ENCODE data around the gene TAF11. TPM values are rescaled to one million over a fixed set of nuclear protein-coding genes. Genes with fewer than 3 reads are reported as not detected.

Gene TAF11
- total and polyA plus RNA-seq, 2 of the 8 experiments (the other 6 are each of a cell fraction or from before 2014, with no cell fraction given) = 38.2 to 48.6 TPM

DNA sequence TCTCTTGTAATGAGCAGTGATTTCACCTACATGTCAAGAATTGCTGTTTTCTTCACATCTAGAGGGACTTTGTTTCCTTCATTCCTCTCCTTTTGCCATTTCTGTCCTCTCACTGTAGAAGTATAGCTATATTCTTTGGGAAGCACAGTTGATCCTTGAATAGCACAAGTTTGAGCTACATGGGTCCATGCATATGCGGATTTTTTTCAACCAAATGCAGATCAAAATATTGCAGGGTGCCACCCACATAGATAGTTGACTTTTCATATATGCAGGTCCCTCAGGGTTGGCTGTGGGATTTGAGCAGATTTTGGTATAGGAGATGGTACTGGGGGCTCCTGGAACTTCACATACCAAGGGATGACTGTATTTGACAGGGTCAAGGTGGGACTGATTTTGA is 54.9 kb downstream of the TAF11 start:
- Histone ChIP-seq H2BK20ac (ENCODE audit: low read length) (no peak overlapping the region), H3K23ac (ENCODE audit: insufficient read length) (no peak overlapping the region), H4K20me1 (replicated peaks in 1 of 2; ENCODE audit: control insufficient read depth in 1 of 2, insufficient read depth in 2 of 2, low read length in 2 of 2) (peaks cover 0 to 4% of the 10 kb centered on the region in 2 experiments), H3K9ac (replicated peaks in 1 of 4; ENCODE audit: extremely low read depth in 1 of 4, low read depth in 3 of 4, low read length in 3 of 4) (no peak overlapping the region), H3K4me3 (ENCODE audit: extremely low read depth in 1 of 4, insufficient read depth in 2 of 4, low read depth in 3 of 4, low read length in 4 of 4) (no peak overlapping the region), H4K8ac (ENCODE audit: extremely low read depth, insufficient read depth, low read length) (no peak overlapping the region), H3K4me2 (ENCODE audit: insufficient read depth in 1 of 2, low read depth in 2 of 2, low read length in 2 of 2) (no peak overlapping the region), H2BK15ac (ENCODE audit: low read length) (no peak overlapping the region), H3K4me1 (replicated peaks in 1 of 4; ENCODE audit: control insufficient read depth in 3 of 4, insufficient read depth in 4 of 4, low read length in 3 of 4) (no peaks in the 10 kb centered on the region), H3K23me2 (ENCODE audit: low read depth, low read length) (no peaks in the 10 kb centered on the region), H4K5ac (ENCODE audit: insufficient read length, low read depth, low read length) (no peak overlapping the region), H2BK5ac (ENCODE audit: low read depth, low read length) (no peak overlapping the region), H3K79me2 (ENCODE audit: control insufficient read depth in 1 of 2, insufficient read depth in 2 of 2, low read length in 2 of 2) (no peaks in the 10 kb centered on the region), H3K36me3 (ENCODE audit: control insufficient read depth in 2 of 4, insufficient read depth in 4 of 4, low read length in 3 of 4) (peaks cover 6 to 31% (median 16%) of the 10 kb centered on the region in 4 experiments; a peak in 7 of 8 replicates), H2BK12ac (ENCODE audit: low read depth, low read length) (no peak overlapping the region), H4K91ac (replicated peaks; ENCODE audit: insufficient read length, low read length) (no peak overlapping the region), H3K18ac (ENCODE audit: extremely low read depth, low read length) (no peak overlapping the region), H3K56ac (replicated peaks; ENCODE audit: insufficient read length, low read depth, low read length) (no peak overlapping the region), H2AK5ac (ENCODE audit: low read depth, low read length) (no peak overlapping the region), H3K9me3 (ENCODE audit: insufficient read depth in 2 of 2, low read depth in 1 of 2, low read length in 1 of 2) (no peaks in the 10 kb centered on the region), H2AFZ (ENCODE audit: low read length) (no peak overlapping the region), H3K4ac (replicated peaks; ENCODE audit: insufficient read length, low read depth, low read length) (no peak overlapping the region), H3K14ac (ENCODE audit: insufficient read length) (no peak overlapping the region), H3K79me1 (ENCODE audit: low read depth, low read length) (no peaks in the 10 kb centered on the region), H2BK120ac (replicated peaks; ENCODE audit: low read depth, low read length) (no peak overlapping the region), H3K27me3 (replicated peaks in 1 of 4; ENCODE audit: control insufficient read depth in 3 of 4, extremely low read depth in 1 of 4, insufficient read depth in 3 of 4, low read length in 3 of 4) (no peaks in the 10 kb centered on the region), H3K27ac (ENCODE audit: low read depth, low read length) (no peak overlapping the region)
- CTCF ChIA-PET (ENCODE audit: partially characterized antibody) = no interaction called here
- no peak for DNase-seq (ENCODE audit: low read depth in 1 of 2, low spot score in 2 of 2)
- no peak for FAIRE-seq
- POLR2A ChIA-PET (ENCODE audit: partially characterized antibody) = no interaction called here
- 86% methylated on average over 1 of the region's 1 CpG; no CpG with 5 or more reads in 1 of the 2 experiments for WGBS, 2 experiments (ENCODE audit: extremely low coverage in 1 of 2, insufficient coverage in 1 of 2, insufficient read length in 1 of 2, insufficient replicate concordance in 2 of 2, low coverage in 1 of 2, low lambda C conversion rate in 2 of 2, missing lambda C conversion rate in 1 of 2)
- TF ChIP-seq CREB1 (IDR thresholded peaks at IDR 0.05) (no peak), RNF2 (IDR thresholded peaks at IDR 0.05; ENCODE audit: borderline replicate concordance, low read depth, low read length, missing control alignments, poor library complexity, severe bottlenecking) (no peak), CTCF (IDR thresholded peaks at IDR 0.05; ENCODE audit: control extremely low read depth in 1 of 3, insufficient read depth in 1 of 3, low read depth in 1 of 3, low read length in 3 of 3) (no peak), NRF1 (IDR thresholded peaks at IDR 0.05; ENCODE audit: low read depth, low read length) (no peak), JUND (IDR thresholded peaks at IDR 0.05; ENCODE audit: low read length) (no peak), POLR2A (IDR thresholded peaks at IDR 0.05; ENCODE audit: control extremely low read depth in 1 of 2, low read depth in 2 of 2, low read length in 2 of 2) (no peak), ASH2L (IDR thresholded peaks at IDR 0.05; ENCODE audit: low read length) (no peak), RXRA (IDR thresholded peaks at IDR 0.05; ENCODE audit: insufficient read depth, low read depth, low read length) (no peak), CHD1 (IDR thresholded peaks at IDR 0.05; ENCODE audit: low read depth, low read length) (no peak), EZH2 (IDR thresholded peaks at IDR 0.05; ENCODE audit: low read depth, low read length, severe bottlenecking) (no peak)
- TF ChIP-seq, protein P1, sequence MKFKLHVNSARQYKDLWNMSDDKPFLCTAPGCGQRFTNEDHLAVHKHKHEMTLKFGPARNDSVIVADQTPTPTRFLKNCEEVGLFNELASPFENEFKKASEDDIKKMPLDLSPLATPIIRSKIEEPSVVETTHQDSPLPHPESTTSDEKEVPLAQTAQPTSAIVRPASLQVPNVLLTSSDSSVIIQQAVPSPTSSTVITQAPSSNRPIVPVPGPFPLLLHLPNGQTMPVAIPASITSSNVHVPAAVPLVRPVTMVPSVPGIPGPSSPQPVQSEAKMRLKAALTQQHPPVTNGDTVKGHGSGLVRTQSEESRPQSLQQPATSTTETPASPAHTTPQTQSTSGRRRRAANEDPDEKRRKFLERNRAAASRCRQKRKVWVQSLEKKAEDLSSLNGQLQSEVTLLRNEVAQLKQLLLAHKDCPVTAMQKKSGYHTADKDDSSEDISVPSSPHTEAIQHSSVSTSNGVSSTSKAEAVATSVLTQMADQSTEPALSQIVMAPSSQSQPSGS (IDR thresholded peaks at IDR 0.05; ENCODE audit: low read length) = no peak
